Ishikawa (cell line): ENCODE results near the gene NDOR1.

Source experiments
- CEBPB ChIP-seq: IDR thresholded peaks from 2 replicates; pipeline ENCODE4 v1.6.1; 2012
- CREB1 ChIP-seq: IDR thresholded peaks from 2 replicates; pipeline ENCODE4 v1.6.1; 2012; ENCODE audit warnings: low read depth
- EGR1 ChIP-seq: IDR thresholded peaks from 2 replicates; pipeline ENCODE4 v1.6.1; 2012
- EP300 ChIP-seq: IDR thresholded peaks from 2 replicates; pipeline ENCODE4 v1.6.1; 2012; ENCODE audit warnings: borderline replicate concordance
- FOXM1 ChIP-seq: IDR thresholded peaks from 2 replicates; pipeline ENCODE4 v1.6.1; 2012; ENCODE audit warnings: low read depth, borderline replicate concordance
- RAD21 ChIP-seq: IDR thresholded peaks from 2 replicates; pipeline ENCODE4 v1.6.1; 2012; ENCODE audit warnings: low read depth
- REST ChIP-seq: IDR thresholded peaks from 2 replicates; pipeline ENCODE4 v1.6.1; 2012; ENCODE audit warnings: low read depth, mild to moderate bottlenecking
- TAF1 ChIP-seq: IDR thresholded peaks from 2 replicates; pipeline ENCODE4 v1.6.1; 2012; ENCODE audit warnings: low read depth, mild to moderate bottlenecking
- TCF12 ChIP-seq: IDR thresholded peaks from 2 replicates; pipeline ENCODE4 v1.6.1; 2012; ENCODE audit warnings: low read depth
- TEAD4 ChIP-seq: IDR thresholded peaks from 2 replicates; pipeline ENCODE4 v1.6.1; 2012
- YY1 ChIP-seq: IDR thresholded peaks from 2 replicates; pipeline ENCODE4 v1.6.1; 2012; ENCODE audit warnings: low read depth
- TF ChIP-seq, protein P1 (sequence below): IDR thresholded peaks from 2 replicates; pipeline ENCODE4 v1.6.1; 2012
- TF ChIP-seq, protein P2 (sequence below): IDR thresholded peaks from 2 replicates; pipeline ENCODE4 v1.6.1; 2012

DNA sequence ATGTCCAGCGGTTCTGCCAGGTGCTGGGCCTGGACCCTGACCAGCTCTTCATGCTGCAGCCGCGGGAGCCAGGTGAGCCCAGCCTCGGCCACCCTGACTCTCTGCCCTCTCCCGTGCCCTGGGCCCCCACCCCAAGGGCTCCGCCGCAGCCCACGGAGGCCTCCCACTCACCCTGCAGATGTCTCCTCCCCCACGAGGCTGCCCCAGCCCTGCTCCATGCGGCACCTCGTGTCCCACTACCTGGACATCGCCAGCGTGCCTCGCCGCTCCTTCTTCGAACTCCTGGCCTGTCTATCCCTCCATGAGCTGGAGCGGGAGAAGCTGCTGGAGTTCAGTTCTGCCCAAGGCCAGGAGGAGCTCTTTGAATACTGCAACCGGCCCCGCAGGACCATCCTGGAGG is 9.1 kb downstream of the NDOR1 start:
- TF ChIP-seq REST = no peak
- no peak for TF ChIP-seq TEAD4
- TF ChIP-seq CEBPB = no peak
- TF ChIP-seq EP300 = no peak
- no peak for TF ChIP-seq CREB1
- no peak for TF ChIP-seq EGR1
- TF ChIP-seq RAD21 = no peak
- no peak for TF ChIP-seq TAF1
- no peak for TF ChIP-seq YY1
- TF ChIP-seq, protein P1, sequence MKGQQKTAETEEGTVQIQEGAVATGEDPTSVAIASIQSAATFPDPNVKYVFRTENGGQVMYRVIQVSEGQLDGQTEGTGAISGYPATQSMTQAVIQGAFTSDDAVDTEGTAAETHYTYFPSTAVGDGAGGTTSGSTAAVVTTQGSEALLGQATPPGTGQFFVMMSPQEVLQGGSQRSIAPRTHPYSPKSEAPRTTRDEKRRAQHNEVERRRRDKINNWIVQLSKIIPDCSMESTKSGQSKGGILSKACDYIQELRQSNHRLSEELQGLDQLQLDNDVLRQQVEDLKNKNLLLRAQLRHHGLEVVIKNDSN = no peak
- no peak for TF ChIP-seq TCF12
- no peak for TF ChIP-seq FOXM1
- TF ChIP-seq, protein P2, sequence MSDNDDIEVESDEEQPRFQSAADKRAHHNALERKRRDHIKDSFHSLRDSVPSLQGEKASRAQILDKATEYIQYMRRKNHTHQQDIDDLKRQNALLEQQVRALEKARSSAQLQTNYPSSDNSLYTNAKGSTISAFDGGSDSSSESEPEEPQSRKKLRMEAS = no peak
